Measurements from ENCODE around the gene LAMA2. TPM values are rescaled to one million over a fixed set of nuclear protein-coding genes. Genes with fewer than 3 reads are reported as not detected.

Gene LAMA2
- total RNA-seq, 1 donor from 2014 or later: 0.65 TPM

DNA sequence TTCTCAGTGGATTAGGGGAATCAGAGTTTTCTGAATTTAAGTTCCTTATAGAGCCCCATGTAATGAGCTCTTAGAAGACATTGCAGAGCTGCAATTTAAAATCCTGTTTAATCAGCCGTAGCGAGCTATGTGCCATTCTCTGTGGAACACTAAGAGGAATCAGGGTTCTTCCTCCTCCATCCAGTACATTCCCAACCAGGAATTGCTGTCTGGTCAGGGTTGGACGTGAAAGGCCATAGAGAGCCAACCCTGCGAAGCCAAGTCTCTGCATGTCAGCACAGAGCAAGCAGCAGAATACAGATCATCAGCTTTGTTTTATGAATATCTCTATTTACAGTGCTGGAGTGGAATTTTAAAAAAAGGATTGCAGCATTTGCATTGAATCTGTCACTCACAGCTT is 366.0 kb downstream of the LAMA2 start:
- H3K27ac Mint-ChIP-seq: no peak overlapping the region
- intact Hi-C loops (cut with micrococcal nuclease): no loop called here
- DNase-seq (ENCODE audit: low spot score): no peak
- H3K36me3 Mint-ChIP-seq (ENCODE audit: low read depth): no peaks in the 10 kb centered on the region
- H3K9me3 Mint-ChIP-seq: no peaks in the 10 kb centered on the region
- H3K4me1 Mint-ChIP-seq (ENCODE audit: low read depth): peaks cover 17% of the 10 kb centered on the region
- no peak overlapping the region for H3K4me3 Mint-ChIP-seq
- peaks cover 43% of the 10 kb centered on the region for H3K27me3 Mint-ChIP-seq (ENCODE audit: insufficient read depth)

DNA sequence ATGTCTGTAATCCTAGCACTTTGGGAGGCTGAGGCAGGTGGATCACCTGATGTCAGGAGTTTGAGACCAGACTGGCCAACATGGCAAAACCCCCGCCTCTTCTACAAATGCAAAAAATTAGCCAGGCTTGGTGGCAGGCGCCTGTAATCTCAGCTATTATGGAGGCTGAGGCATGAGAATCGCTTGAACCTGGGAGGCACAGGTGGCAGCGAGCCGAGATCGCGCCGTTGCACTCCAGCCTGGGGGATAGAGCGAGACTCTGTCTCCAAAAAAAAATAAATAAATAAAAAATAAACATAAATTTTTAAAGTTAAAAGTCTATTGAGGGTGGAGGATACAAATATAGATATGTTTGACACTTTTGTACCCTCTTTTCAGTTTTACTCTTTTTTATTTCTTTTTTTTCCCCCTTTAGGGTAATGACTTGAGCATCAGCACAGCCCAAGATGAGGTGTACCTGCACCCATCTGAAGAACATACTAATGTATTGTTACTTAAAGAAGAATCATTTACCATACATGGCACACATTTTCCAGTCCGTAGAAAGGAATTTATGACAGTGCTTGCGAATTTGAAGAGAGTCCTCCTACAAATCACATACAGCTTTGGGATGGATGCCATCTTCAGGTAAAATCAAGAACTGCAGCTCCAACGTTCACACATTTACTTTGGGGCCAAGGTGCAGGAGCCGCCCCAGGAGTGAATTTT is 368.9 kb downstream of the LAMA2 start:
- no peaks in the 10 kb centered on the region for H3K9me3 Mint-ChIP-seq
- H3K36me3 Mint-ChIP-seq (ENCODE audit: low read depth): no peaks in the 10 kb centered on the region
- no peak overlapping the region for H3K27ac Mint-ChIP-seq
- intact Hi-C loops (cut with micrococcal nuclease): loop anchor here (1.0 to 5.0 kb wide), 4 partner anchors 118 to 735 kb away; no protein-coding TSS in a partner anchor
- H3K4me1 Mint-ChIP-seq (ENCODE audit: low read depth): peaks cover 19% of the 10 kb centered on the region
- H3K4me3 Mint-ChIP-seq: no peak overlapping the region
- peak; percentile 27 for DNase-seq (ENCODE audit: low spot score)
- H3K27me3 Mint-ChIP-seq (ENCODE audit: insufficient read depth): peaks cover 37% of the 10 kb centered on the region

DNA sequence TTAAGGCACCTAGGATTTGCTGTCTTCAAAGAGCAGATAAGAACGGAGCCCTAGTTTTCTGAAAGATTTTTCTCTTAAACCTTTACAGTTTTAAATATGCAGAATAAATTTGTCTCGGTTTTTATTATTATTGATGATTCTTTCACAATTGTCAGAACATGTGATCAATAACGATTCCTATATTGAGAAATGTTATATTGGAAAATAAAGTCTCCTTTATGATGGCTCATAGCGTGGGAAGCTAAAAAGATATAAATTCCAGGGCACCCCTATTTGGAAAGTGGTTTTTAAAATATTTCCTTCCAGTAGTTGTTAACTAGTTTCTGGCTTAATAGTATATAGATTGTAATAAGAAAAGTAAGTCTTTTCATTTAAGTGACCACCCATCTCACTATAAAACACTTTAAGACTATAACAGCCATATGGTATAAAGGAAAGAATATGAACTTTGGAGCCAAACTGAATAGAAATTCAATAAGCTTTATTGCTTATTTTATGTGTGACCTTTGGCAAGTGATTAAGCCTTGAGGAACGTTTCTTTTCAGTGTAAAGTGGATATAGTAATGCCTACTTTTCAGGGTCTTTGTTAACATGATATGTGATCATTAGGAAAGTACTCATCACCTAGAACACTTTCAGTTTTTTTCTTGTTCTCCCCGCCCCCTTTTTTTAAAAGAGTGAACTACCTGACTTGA is 369.6 kb downstream of the LAMA2 start:
- intact Hi-C loops (cut with micrococcal nuclease): loop anchor here (1.0 to 5.0 kb wide), 4 partner anchors 118 to 735 kb away; no protein-coding TSS in a partner anchor
- peaks cover 19% of the 10 kb centered on the region for H3K4me1 Mint-ChIP-seq (ENCODE audit: low read depth)
- peaks cover 38% of the 10 kb centered on the region for H3K27me3 Mint-ChIP-seq (ENCODE audit: insufficient read depth)
- no peak overlapping the region for H3K4me3 Mint-ChIP-seq
- H3K9me3 Mint-ChIP-seq: no peaks in the 10 kb centered on the region
- no peaks in the 10 kb centered on the region for H3K36me3 Mint-ChIP-seq (ENCODE audit: low read depth)
- H3K27ac Mint-ChIP-seq: no peak overlapping the region
- no peak for DNase-seq (ENCODE audit: low spot score)

GRCh38 chr6:129253242-129253641 is 370.3 kb downstream of the LAMA2 start:
- intact Hi-C loops (cut with micrococcal nuclease): loop anchor here (5.0 kb wide), 2 partner anchors 446 to 736 kb away; no protein-coding TSS in a partner anchor
- H3K4me3 Mint-ChIP-seq: no peak overlapping the region

GRCh38 chr6:129253727-129254126 is 370.8 kb downstream of the LAMA2 start:
- no peak for DNase-seq (ENCODE audit: low spot score)
- intact Hi-C loops (cut with micrococcal nuclease): loop anchor here (5.0 kb wide), 2 partner anchors 446 to 736 kb away; no protein-coding TSS in a partner anchor
- H3K4me3 Mint-ChIP-seq: no peak overlapping the region
- no peaks in the 10 kb centered on the region for H3K36me3 Mint-ChIP-seq (ENCODE audit: low read depth)
- H3K4me1 Mint-ChIP-seq (ENCODE audit: low read depth): peaks cover 19% of the 10 kb centered on the region
- no peak overlapping the region for H3K27ac Mint-ChIP-seq
- H3K27me3 Mint-ChIP-seq (ENCODE audit: insufficient read depth): peaks cover 35% of the 10 kb centered on the region
- no peaks in the 10 kb centered on the region for H3K9me3 Mint-ChIP-seq

More at GRCh38 chr6:129253242-129253641, 370.3 kb downstream of the LAMA2 start:
- DNase-seq (ENCODE audit: low spot score): no peak
- Mint-ChIP-seq H3K36me3 (ENCODE audit: low read depth) (no peaks in the 10 kb centered on the region), H3K27me3 (ENCODE audit: insufficient read depth) (peaks cover 38% of the 10 kb centered on the region), H3K4me1 (ENCODE audit: low read depth) (peaks cover 19% of the 10 kb centered on the region), H3K9me3 (no peaks in the 10 kb centered on the region), H3K27ac (no peak overlapping the region)

DNA sequence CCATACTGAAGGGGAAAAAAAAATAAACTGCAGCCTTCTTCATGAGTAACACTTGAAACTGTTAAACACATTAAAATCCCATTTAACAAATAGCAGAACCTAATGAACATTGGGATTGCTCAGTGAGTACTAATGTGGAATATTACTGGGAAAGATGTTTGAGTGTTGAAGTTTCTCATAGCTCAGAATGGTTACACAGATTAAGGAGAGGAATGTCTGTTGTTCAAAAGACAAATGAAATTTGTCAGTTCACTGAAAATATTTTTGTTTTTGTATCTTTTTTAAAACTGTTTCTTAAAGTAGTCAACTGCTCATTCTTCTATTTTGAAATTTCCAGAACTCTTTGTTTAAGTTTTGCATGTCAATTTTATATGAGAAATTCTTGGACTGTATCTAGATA is 374.3 kb downstream of the LAMA2 start:
- intact Hi-C loops (cut with micrococcal nuclease): no loop called here
- Mint-ChIP-seq H3K4me3 (no peak overlapping the region), H3K9me3 (no peaks in the 10 kb centered on the region), H3K4me1 (ENCODE audit: low read depth) (peaks cover 16% of the 10 kb centered on the region), H3K27ac (no peak overlapping the region), H3K36me3 (ENCODE audit: low read depth) (no peaks in the 10 kb centered on the region), H3K27me3 (ENCODE audit: insufficient read depth) (peaks cover 21% of the 10 kb centered on the region)
- DNase-seq (ENCODE audit: low spot score): no peak

GRCh38 chr6:129262661-129263060 is 379.7 kb downstream of the LAMA2 start:
- Mint-ChIP-seq H3K4me1 (ENCODE audit: low read depth) (no peaks in the 10 kb centered on the region), H3K9me3 (no peaks in the 10 kb centered on the region)

GRCh38 chr6:129263176-129263575 is 380.2 kb downstream of the LAMA2 start:
- intact Hi-C loops (cut with micrococcal nuclease): no loop called here
- DNase-seq (ENCODE audit: low spot score): no peak
- Mint-ChIP-seq H3K27me3 (ENCODE audit: insufficient read depth) (peaks cover 5% of the 10 kb centered on the region), H3K36me3 (ENCODE audit: low read depth) (no peaks in the 10 kb centered on the region), H3K9me3 (no peaks in the 10 kb centered on the region), H3K4me3 (no peak overlapping the region), H3K4me1 (ENCODE audit: low read depth) (no peaks in the 10 kb centered on the region), H3K27ac (no peak overlapping the region)

More at GRCh38 chr6:129262661-129263060, 379.7 kb downstream of the LAMA2 start:
- Mint-ChIP-seq H3K27ac (no peak overlapping the region), H3K36me3 (ENCODE audit: low read depth) (no peaks in the 10 kb centered on the region), H3K27me3 (ENCODE audit: insufficient read depth) (no peaks in the 10 kb centered on the region), H3K4me3 (no peak overlapping the region)
- DNase-seq (ENCODE audit: low spot score): no peak
- intact Hi-C loops (cut with micrococcal nuclease): no loop called here

DNA sequence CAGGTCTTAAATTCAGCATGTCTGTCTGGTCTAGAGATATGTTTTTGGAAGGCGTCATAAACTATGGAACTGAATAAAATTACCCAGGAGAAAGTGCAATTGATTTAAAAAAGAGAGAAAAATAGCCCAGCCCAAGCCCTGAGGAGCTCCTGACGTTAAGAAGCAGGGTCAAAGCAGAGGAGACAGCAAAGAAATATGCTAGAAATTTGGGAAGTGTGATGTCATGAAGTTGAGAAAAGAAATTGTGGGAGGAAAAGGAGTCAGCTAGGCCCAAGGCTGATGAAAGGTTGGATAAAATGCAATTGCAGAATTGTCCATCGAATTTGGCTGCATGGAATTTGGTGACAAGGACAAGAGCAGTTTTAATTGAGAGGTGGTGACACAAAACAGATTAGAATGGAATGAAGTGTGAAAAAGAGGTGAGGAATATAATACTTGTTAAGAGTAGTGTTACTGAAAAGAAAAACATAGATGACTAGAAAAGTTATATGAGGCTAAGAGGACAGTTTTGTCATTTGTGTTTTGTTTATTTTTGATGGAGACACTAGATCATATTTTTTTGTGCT is 381.6 kb downstream of the LAMA2 start:
- Mint-ChIP-seq H3K9me3 (no peaks in the 10 kb centered on the region), H3K4me3 (no peak overlapping the region), H3K27me3 (ENCODE audit: insufficient read depth) (peaks cover 9% of the 10 kb centered on the region), H3K27ac (no peak overlapping the region), H3K4me1 (ENCODE audit: low read depth) (no peaks in the 10 kb centered on the region), H3K36me3 (ENCODE audit: low read depth) (no peaks in the 10 kb centered on the region)
- intact Hi-C loops (cut with micrococcal nuclease): no loop called here
- DNase-seq (ENCODE audit: low spot score): no peak

GRCh38 chr6:129267028-129267427 is 384.1 kb downstream of the LAMA2 start:
- Mint-ChIP-seq H3K4me3 (no peak overlapping the region), H3K27me3 (ENCODE audit: insufficient read depth) (peaks cover 12% of the 10 kb centered on the region), H3K4me1 (ENCODE audit: low read depth) (no peaks in the 10 kb centered on the region), H3K36me3 (ENCODE audit: low read depth) (no peaks in the 10 kb centered on the region), H3K27ac (no peak overlapping the region), H3K9me3 (no peaks in the 10 kb centered on the region)
- no peak for DNase-seq (ENCODE audit: low spot score)
- intact Hi-C loops (cut with micrococcal nuclease): no loop called here

DNA sequence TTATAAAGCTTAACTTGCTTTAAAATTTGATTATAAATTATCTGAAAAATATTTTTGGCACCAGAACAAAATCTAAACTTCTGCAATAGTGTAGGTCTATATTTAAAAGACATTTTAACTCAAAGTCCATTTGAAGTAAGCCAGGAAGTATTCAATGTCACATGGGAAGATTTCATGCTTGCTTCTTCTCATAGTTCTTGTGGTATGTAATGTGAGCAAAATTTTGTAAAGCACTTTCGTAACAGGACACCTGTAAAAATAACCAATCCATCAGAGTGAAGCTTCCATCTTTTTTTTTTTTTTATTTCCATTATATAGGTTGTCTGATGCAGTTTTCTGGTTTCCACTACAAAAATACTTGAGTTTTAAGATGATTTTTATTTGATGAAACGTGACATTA is 386.1 kb downstream of the LAMA2 start:
- H3K4me1 Mint-ChIP-seq (ENCODE audit: low read depth): no peaks in the 10 kb centered on the region
- no peaks in the 10 kb centered on the region for H3K9me3 Mint-ChIP-seq
- no peak overlapping the region for H3K27ac Mint-ChIP-seq
- H3K36me3 Mint-ChIP-seq (ENCODE audit: low read depth): no peaks in the 10 kb centered on the region
- no peak overlapping the region for H3K4me3 Mint-ChIP-seq
- DNase-seq (ENCODE audit: low spot score): no peak
- intact Hi-C loops (cut with micrococcal nuclease): no loop called here
- H3K27me3 Mint-ChIP-seq (ENCODE audit: insufficient read depth): peaks cover 12% of the 10 kb centered on the region

- no peak overlapping the region for H3K4me3 Mint-ChIP-seq
Measured at GRCh38 chr6:129269891-129270290, 387.0 kb downstream of the LAMA2 start.

GRCh38 chr6:129270450-129270849 is 387.5 kb downstream of the LAMA2 start:
- no peaks in the 10 kb centered on the region for H3K4me1 Mint-ChIP-seq (ENCODE audit: low read depth)
- H3K9me3 Mint-ChIP-seq: no peaks in the 10 kb centered on the region
- no peak overlapping the region for H3K4me3 Mint-ChIP-seq
- H3K27me3 Mint-ChIP-seq (ENCODE audit: insufficient read depth): peaks cover 20% of the 10 kb centered on the region
- no peak for DNase-seq (ENCODE audit: low spot score)
- no peaks in the 10 kb centered on the region for H3K36me3 Mint-ChIP-seq (ENCODE audit: low read depth)
- intact Hi-C loops (cut with micrococcal nuclease): no loop called here
- no peak overlapping the region for H3K27ac Mint-ChIP-seq

More at GRCh38 chr6:129269891-129270290, 387.0 kb downstream of the LAMA2 start:
- no peak overlapping the region for H3K27ac Mint-ChIP-seq
- DNase-seq (ENCODE audit: low spot score): no peak
- H3K27me3 Mint-ChIP-seq (ENCODE audit: insufficient read depth): peaks cover 15% of the 10 kb centered on the region
- intact Hi-C loops (cut with micrococcal nuclease): no loop called here
- H3K36me3 Mint-ChIP-seq (ENCODE audit: low read depth): no peaks in the 10 kb centered on the region
- H3K4me1 Mint-ChIP-seq (ENCODE audit: low read depth): no peaks in the 10 kb centered on the region
- no peaks in the 10 kb centered on the region for H3K9me3 Mint-ChIP-seq
